Retinal pigment epithelial cell (primary cell): Measurements from ENCODE around the gene NFIC.
"Not testable (repeated sequence)": the region's sequence is repeated elsewhere in the genome, so short reads cannot be mapped to it uniquely, and the experiment has no call there.

Source experiments
- DNase-seq: peaks from one replicate; pipeline ENCODE4 v3.0.0-alpha.2; 2010; ENCODE audit warnings: low read depth
- H3K4me3 ChIP-seq: 2 replicates; pipeline ENCODE4 v1.5.1; 2011; ENCODE audit warnings: mild to moderate bottlenecking, low read length, control low read depth, moderate library complexity
- TF ChIP-seq, protein P1 (sequence below): conservative IDR thresholded peaks from 2 replicates; pipeline ENCODE4 v1.5.1; 2011; ENCODE audit warnings: low read depth, low read length, control low read depth, inconsistent platforms

NFIC gene

DNA sequence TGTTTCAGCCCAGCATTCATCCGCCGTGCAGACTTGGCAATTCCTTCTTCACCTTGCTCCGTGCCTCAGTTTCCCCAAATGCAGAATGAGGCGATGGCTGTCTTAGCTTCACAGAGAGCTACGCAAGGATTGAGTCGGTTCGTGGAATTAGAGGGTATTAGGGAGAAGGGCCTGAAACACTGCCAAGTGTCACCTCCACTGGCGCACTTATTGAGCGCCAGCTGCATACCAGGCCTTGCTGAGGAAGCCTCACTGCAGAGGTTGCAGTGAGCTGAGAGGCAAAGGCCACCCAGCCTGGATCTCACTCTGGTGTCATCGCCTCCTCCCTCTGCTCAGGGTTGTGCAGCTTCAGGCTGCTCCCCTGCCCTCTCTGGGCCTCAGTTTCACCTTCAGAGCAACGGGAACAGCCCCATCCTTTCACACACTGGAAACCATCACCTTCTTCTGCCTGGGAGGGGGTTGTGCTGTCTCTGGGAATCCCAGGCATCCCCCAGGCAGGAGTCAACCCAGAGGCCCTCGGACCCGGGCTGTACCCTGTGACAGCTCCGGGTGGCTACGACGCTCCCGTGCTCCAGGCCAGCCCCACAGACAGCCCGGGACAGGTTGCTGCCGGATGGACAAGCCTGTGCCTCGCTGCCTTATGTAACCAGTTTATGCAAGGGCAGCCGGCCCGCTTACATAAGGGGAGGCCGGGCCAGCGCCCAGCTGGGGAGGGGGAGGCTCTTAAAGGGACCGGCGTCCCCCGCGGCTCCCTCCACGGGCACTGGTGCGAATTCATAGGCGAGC lies 31.9 kb downstream of the NFIC start:
- no peak for DNase-seq
- H3K4me3 ChIP-seq: no peak overlapping the region
- TF ChIP-seq, protein P1, sequence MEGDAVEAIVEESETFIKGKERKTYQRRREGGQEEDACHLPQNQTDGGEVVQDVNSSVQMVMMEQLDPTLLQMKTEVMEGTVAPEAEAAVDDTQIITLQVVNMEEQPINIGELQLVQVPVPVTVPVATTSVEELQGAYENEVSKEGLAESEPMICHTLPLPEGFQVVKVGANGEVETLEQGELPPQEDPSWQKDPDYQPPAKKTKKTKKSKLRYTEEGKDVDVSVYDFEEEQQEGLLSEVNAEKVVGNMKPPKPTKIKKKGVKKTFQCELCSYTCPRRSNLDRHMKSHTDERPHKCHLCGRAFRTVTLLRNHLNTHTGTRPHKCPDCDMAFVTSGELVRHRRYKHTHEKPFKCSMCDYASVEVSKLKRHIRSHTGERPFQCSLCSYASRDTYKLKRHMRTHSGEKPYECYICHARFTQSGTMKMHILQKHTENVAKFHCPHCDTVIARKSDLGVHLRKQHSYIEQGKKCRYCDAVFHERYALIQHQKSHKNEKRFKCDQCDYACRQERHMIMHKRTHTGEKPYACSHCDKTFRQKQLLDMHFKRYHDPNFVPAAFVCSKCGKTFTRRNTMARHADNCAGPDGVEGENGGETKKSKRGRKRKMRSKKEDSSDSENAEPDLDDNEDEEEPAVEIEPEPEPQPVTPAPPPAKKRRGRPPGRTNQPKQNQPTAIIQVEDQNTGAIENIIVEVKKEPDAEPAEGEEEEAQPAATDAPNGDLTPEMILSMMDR: no peak

DNA sequence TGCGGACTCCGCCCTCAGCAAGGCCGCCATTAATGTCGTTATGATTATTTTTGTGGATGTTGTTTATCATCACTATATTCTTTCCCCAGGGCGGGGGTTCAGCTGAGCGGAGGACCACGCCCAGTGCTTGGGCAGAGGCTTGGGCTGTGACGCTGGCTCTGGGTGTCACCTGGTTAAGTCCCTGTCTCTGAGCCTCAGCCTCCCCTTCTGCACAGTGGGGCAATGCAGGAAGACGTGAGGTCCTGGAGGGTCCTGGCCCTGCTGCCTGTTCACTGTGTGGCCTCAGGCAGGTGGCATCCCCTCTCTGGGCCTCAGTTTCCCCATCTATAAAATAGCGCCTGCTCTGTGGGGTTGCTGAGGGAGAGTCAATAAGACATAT lies 32.5 kb downstream of the NFIC start:
- no peak for DNase-seq
- TF ChIP-seq, protein P1: no peak
- H3K4me3 ChIP-seq: no peak overlapping the region

- not testable (repeated sequence) for DNase-seq, H3K4me3 ChIP-seq
These were observed 32.9 kb downstream of the NFIC start for GRCh38 chr19:3399311-3399710.

- DNase-seq: no peak
- TF ChIP-seq, protein P1: no peak
- H3K4me3 ChIP-seq: no peak overlapping the region
These were observed 34.8 kb downstream of the NFIC start for GRCh38 chr19:3401004-3401768.

- DNase-seq: no peak
- H3K4me3 ChIP-seq: no peak overlapping the region
- TF ChIP-seq, protein P1: no peak
These were observed 36.5 kb downstream of the NFIC start for GRCh38 chr19:3402631-3403443.

- TF ChIP-seq, protein P1: no peak
- peak; percentile 41 for DNase-seq
- no peak overlapping the region for H3K4me3 ChIP-seq
These were observed 37.3 kb downstream of the NFIC start for GRCh38 chr19:3403489-3404323.
